Endothelial cell of umbilical vein (primary cell): Measurements from ENCODE around the gene ZDHHC11.

Experiments used
- CTCF ChIP-seq, 2 donors: IDR thresholded peaks; 1 replicate in 1 of 2; 2 replicates in 1 of 2; pipeline ENCODE4 v1.5.1; 2011; ENCODE audit warnings: low read length in 2 of 2, mild to moderate bottlenecking in 2 of 2, moderate library complexity in 2 of 2, control low read depth in 1 of 2, inconsistent platforms in 1 of 2, low read depth in 1 of 2; ENCODE audit not compliant: insufficient read depth in 1 of 2; ENCODE audit errors: extremely low read depth in 1 of 2
- EZH2 ChIP-seq: IDR thresholded peaks from 2 replicates; pipeline ENCODE4 v1.6.1; 2012; ENCODE audit warnings: borderline replicate concordance, low read depth, mild to moderate bottlenecking, moderate library complexity, low read length, inconsistent platforms; ENCODE audit not compliant: severe bottlenecking
- JUN ChIP-seq: IDR thresholded peaks from 2 replicates; pipeline ENCODE4 v1.6.1; 2011; ENCODE audit warnings: borderline replicate concordance, low read depth; ENCODE audit not compliant: insufficient read length, insufficient read depth
- MYC ChIP-seq: IDR thresholded peaks from one replicate; pipeline ENCODE4 v1.6.1; 2011; ENCODE audit warnings: mild to moderate bottlenecking, low read depth, low read length
- POLR2AphosphoS5 ChIP-seq: IDR thresholded peaks from 2 replicates; pipeline ENCODE4 v1.6.1; 2012; ENCODE audit warnings: low read depth, mild to moderate bottlenecking, control low read depth, low read length, moderate library complexity; ENCODE audit not compliant: insufficient read depth

GRCh38 chr5:816176-816575 is 34.6 kb downstream of the ZDHHC11 start:
- no peak for TF ChIP-seq EZH2
- TF ChIP-seq CTCF (IDR thresholded peaks at IDR 0.05; ENCODE audit: extremely low read depth in 1 of 2, insufficient read depth in 1 of 2, low read depth in 1 of 2, low read length in 2 of 2), result no peak
- TF ChIP-seq MYC, result no peak
- no peak for TF ChIP-seq POLR2AphosphoS5
- TF ChIP-seq JUN, result no peak
